K562 (cell line): Measurements from ENCODE around the gene SLC24A3. TPM values are rescaled to one million over a fixed set of nuclear protein-coding genes. Genes with fewer than 3 reads are reported as not detected.

Experiments used
- ATAC-seq: fragments of 200-7000 bp; cut with Tn5 transposase; 3 replicates; pipeline ENCODE4 v1.9.1; 2020; ENCODE audit warnings: moderate library complexity
- BruUV-seq: library from RNA; stranded (reverse); fragments of 400-500 nt; replicated peaks from 2 replicates; lab custom pipeline; 2021; lab: Mats Ljungman, UMichigan
- CTCF ChIA-PET: fragments of 300-600 bp; formaldehyde crosslinking; extraction: SDS; loops from one replicate; lab custom pipeline; 2021; ENCODE audit warnings: low intra/inter-chr PET ratio; lab: Yijun Ruan, JAX
- POLR2A ChIA-PET: fragments of 300-600, 350-650 bp; sonication (Branson Sonifier 250); formaldehyde crosslinking; extraction: SDS; loops from one replicate; lab custom pipeline; 2021; ENCODE audit warnings: antibody characterized with exemption, inconsistent platforms; lab: Yijun Ruan, JAX
- DNase-seq, 4 experiments: peaks; one replicate each; pipeline versions ENCODE4 v3.0.0 to v3.0.0-alpha.2; 2011 to 2018; ENCODE audit warnings: low spot score in 3 of 4, mixed read lengths in 3 of 4; ENCODE audit errors: extremely low read depth in 1 of 4
- FAIRE-seq: peaks from 2 replicates; lab custom pipeline; 2011; peaks lifted over from hg19 to GRCh38; lab: Jason Lieb, UNC
- H2AFZ ChIP-seq: 2 replicates; pipeline ENCODE4 v1.6.0; 2011; ENCODE audit warnings: low read depth, low read length, control low read depth, inconsistent platforms
- H3K27ac ChIP-seq: fragments of 200-600 bp; 3 replicates; pipeline ENCODE4 v1.8.0; 2011; ENCODE audit warnings: low read depth, mild to moderate bottlenecking, control low read depth, inconsistent platforms, low read length, moderate library complexity, mixed read lengths; ENCODE audit errors: extremely low read depth
- H3K27me3 ChIP-seq, 2 experiments: fragments of 300-600 bp in 1 of 2; 2 replicates in 1 of 2; 3 replicates in 1 of 2; pipeline versions ENCODE4 v1.6.0 to v1.8.0; 2011; ENCODE audit warnings: inconsistent platforms in 2 of 2, low read length in 2 of 2, mild to moderate bottlenecking in 1 of 2, mixed read lengths in 1 of 2, moderate library complexity in 1 of 2; ENCODE audit not compliant: control insufficient read depth in 2 of 2, insufficient read depth in 2 of 2
- H3K36me3 ChIP-seq: fragments of 300-600 bp; 3 replicates; pipeline ENCODE4 v1.8.0; 2011; ENCODE audit warnings: mild to moderate bottlenecking, low read length, inconsistent platforms; ENCODE audit not compliant: control insufficient read depth, insufficient read depth
- H3K4me1 ChIP-seq, 2 experiments: fragments of 200-600 bp in 1 of 2; replicated peaks in 1 of 2; 2 replicates in 1 of 2; 3 replicates in 1 of 2; pipeline versions ENCODE4 v1.5.1 to v1.8.0; 2011; ENCODE audit warnings: inconsistent platforms in 2 of 2, low read length in 2 of 2, mild to moderate bottlenecking in 1 of 2, mixed read lengths in 1 of 2, moderate library complexity in 1 of 2; ENCODE audit not compliant: control insufficient read depth in 2 of 2, insufficient read depth in 2 of 2
- H3K4me2 ChIP-seq: 2 replicates; pipeline ENCODE4 v1.6.1; 2011; ENCODE audit warnings: low read length, control low read depth, inconsistent platforms, mixed read lengths; ENCODE audit not compliant: insufficient read depth
- H3K4me3 ChIP-seq: fragments of 200-600 bp; sonication (generic), shearing (Covaris generic); 2 replicates; pipeline ENCODE4 v1.5.1; 2016; ENCODE audit warnings: control low read depth, inconsistent platforms
- H3K79me2 ChIP-seq: fragments of 200-600 bp; 3 replicates; pipeline ENCODE4 v1.8.0; 2011; ENCODE audit warnings: low read length, inconsistent platforms; ENCODE audit not compliant: control insufficient read depth, insufficient read depth
- H3K9ac ChIP-seq, 2 experiments: 2 replicates each; pipeline versions ENCODE4 v1.6.0 to v1.6.1; 2011; ENCODE audit warnings: low read depth in 2 of 2, low read length in 2 of 2, control low read depth in 1 of 2, inconsistent platforms in 1 of 2, mild to moderate bottlenecking in 1 of 2, mixed read lengths in 1 of 2; ENCODE audit not compliant: insufficient read depth in 1 of 2
- H3K9me1 ChIP-seq: one replicate; pipeline ENCODE4 v1.6.0; 2011; ENCODE audit warnings: inconsistent platforms, mild to moderate bottlenecking, low read length, moderate library complexity; ENCODE audit not compliant: control insufficient read depth, insufficient read depth
- H3K9me3 ChIP-seq: replicated peaks from 2 replicates; pipeline ENCODE4 v1.5.1; 2011; ENCODE audit warnings: low read depth, low read length, inconsistent platforms; ENCODE audit not compliant: control insufficient read depth, insufficient read depth
- H4K20me1 ChIP-seq: replicated peaks from 2 replicates; pipeline ENCODE4 v1.6.1; 2011; ENCODE audit warnings: low read length, inconsistent platforms, mixed read lengths; ENCODE audit not compliant: control insufficient read depth, insufficient read depth
- CHAMP1 ChIP-seq: fragments of 450-650 bp; IDR thresholded peaks from 2 replicates; pipeline ENCODE4 v1.6.1; 2016; ENCODE audit warnings: mild to moderate bottlenecking
- EZH2 ChIP-seq: IDR thresholded peaks from 2 replicates; pipeline ENCODE4 v1.6.1; 2012; ENCODE audit warnings: low read depth, mild to moderate bottlenecking, inconsistent platforms, low read length, borderline replicate concordance
- MTA2 ChIP-seq: fragments of 450-650 bp; IDR thresholded peaks from 2 replicates; pipeline ENCODE4 v1.6.1; 2016; ENCODE audit warnings: low read depth
- XRCC3 ChIP-seq: fragments of 450-650 bp; IDR thresholded peaks from 2 replicates; pipeline ENCODE4 v1.6.1; 2017; ENCODE audit warnings: mild to moderate bottlenecking, moderate library complexity
- ZNF23 ChIP-seq: fragments of 250-450 bp; sonication (Bioruptor Pico); IDR thresholded peaks from 2 replicates; pipeline ENCODE4 v1.4.0; 2020; ENCODE audit warnings: mild to moderate bottlenecking
- ZSCAN29 ChIP-seq: fragments of 450-650 bp; IDR thresholded peaks from 2 replicates; pipeline ENCODE4 v1.6.1; 2017
- WGBS: fragments of 100-300 bp; shearing (Covaris generic); methylation state at CpG from one replicate; pipeline ENCODE4 v1.1.6; 2016; ENCODE audit warnings: low coverage, mixed read lengths; ENCODE audit not compliant: insufficient coverage; ENCODE audit errors: missing lambda C conversion rate; 5-methylcytosine and 5-hydroxymethylcytosine counted together
- in situ Hi-C: fragments of 300-500 bp; cut with MboI; formaldehyde crosslinking; loops from 4 replicates; pipeline ENCODE4 v1.15.0; 2018; ENCODE audit warnings: inconsistent platforms, mixed read lengths
- intact Hi-C: fragments of 100-400 bp; cut with micrococcal nuclease; formaldehyde crosslinking; loops from 2 replicates; pipeline ENCODE4 v1.14.2; 2022
- polyA plus RNA-seq, 8 experiments: library from polyadenylated mRNA; depleted of rRNA in 4 of 8; stranded (reverse) in 5 of 8; unstranded in 3 of 8; fragments of >200 nt; fragmentation: Nextera tagmentation in 2 of 8; fragmentation: Illumina TruSeq in 1 of 8; extraction: Ambion mirVana in 2 of 8; extraction: Trizol in 1 of 8; gene quantifications; 2 replicates each; pipeline versions ENCODE4 v1.2.1 to v1.2.3, GENCODE V29; 2011 to 2014; ENCODE audit warnings: inconsistent platforms in 1 of 8, missing spikeins in 1 of 8
- total RNA-seq, 7 experiments: library from RNA; depleted of rRNA in 6 of 7; stranded (reverse); fragments of >200 nt in 6 of 7; fragmentation: Illumina TruSeq in 2 of 7; extraction: Trizol in 2 of 7; gene quantifications; 2 replicates each; pipeline versions ENCODE4 v1.2.1 to v1.2.3, GENCODE V29; 2011 to 2021; ENCODE audit warnings: low replicate concordance in 1 of 7

The SLC24A3 gene
- total and polyA plus RNA-seq, 9 of the 15 experiments (the other 6 are each of a cell fraction or from before 2014, with no cell fraction given) = not detected

- TF ChIP-seq EZH2 (no peak), MTA2 (no peak), ZNF23 (CRISPR knock-in tag) (no peak), CHAMP1 (no peak)
These were observed 486.9 kb downstream of the SLC24A3 start (continued) for GRCh38 chr20:19699180-19699971.

GRCh38 chr20:19701429-19701828 is 489.0 kb downstream of the SLC24A3 start:
- no peak overlapping the region for H3K9ac ChIP-seq
- TF ChIP-seq XRCC3 = no peak
- no peak for TF ChIP-seq ZSCAN29
- H2AFZ ChIP-seq = no peak overlapping the region
- no peaks in the 10 kb centered on the region for H3K36me3 ChIP-seq
- no peaks in the 10 kb centered on the region for H3K27me3 ChIP-seq
- no peaks in the 10 kb centered on the region for H3K4me1 ChIP-seq
- intact Hi-C loops = no loop called here
- DNase-seq (no peak), ATAC-seq (no peak), FAIRE-seq (no peak)
- ChIA-PET CTCF (no interaction called here), POLR2A (no interaction called here)
- no peaks in the 10 kb centered on the region for H4K20me1 ChIP-seq
- H3K9me1 ChIP-seq = no peaks in the 10 kb centered on the region
- H3K79me2 ChIP-seq = no peaks in the 10 kb centered on the region
- no peak overlapping the region for H3K4me3 ChIP-seq
- no peak overlapping the region for H3K4me2 ChIP-seq
- no TSS peak for BruUV-seq
- no peaks in the 10 kb centered on the region for H3K9me3 ChIP-seq
- H3K27ac ChIP-seq = no peak overlapping the region
- 0% methylated on average over 3 of the region's 3 CpGs for WGBS
- in situ Hi-C loops = no loop called here
